ENCODE data around the gene PHF14. TPM values are rescaled to one million over a fixed set of nuclear protein-coding genes. Genes with fewer than 3 reads are reported as not detected.

PHF14 gene
- total RNA-seq, 1 experiment from 2014 or later: 35.4 TPM

- no peak overlapping the region for H3K4me3 ChIP-seq (ENCODE audit: low read length)
- H3K9me3 ChIP-seq (ENCODE audit: low read length): no peaks in the 10 kb centered on the region
- no TSS peak for BruUV-seq (replicated peaks)
- no peaks in the 10 kb centered on the region for H3K4me1 ChIP-seq (ENCODE audit: insufficient read depth, low read length)
- no peaks in the 10 kb centered on the region for H3K79me2 ChIP-seq (ENCODE audit: low read length)
- TF ChIP-seq, protein P1, sequence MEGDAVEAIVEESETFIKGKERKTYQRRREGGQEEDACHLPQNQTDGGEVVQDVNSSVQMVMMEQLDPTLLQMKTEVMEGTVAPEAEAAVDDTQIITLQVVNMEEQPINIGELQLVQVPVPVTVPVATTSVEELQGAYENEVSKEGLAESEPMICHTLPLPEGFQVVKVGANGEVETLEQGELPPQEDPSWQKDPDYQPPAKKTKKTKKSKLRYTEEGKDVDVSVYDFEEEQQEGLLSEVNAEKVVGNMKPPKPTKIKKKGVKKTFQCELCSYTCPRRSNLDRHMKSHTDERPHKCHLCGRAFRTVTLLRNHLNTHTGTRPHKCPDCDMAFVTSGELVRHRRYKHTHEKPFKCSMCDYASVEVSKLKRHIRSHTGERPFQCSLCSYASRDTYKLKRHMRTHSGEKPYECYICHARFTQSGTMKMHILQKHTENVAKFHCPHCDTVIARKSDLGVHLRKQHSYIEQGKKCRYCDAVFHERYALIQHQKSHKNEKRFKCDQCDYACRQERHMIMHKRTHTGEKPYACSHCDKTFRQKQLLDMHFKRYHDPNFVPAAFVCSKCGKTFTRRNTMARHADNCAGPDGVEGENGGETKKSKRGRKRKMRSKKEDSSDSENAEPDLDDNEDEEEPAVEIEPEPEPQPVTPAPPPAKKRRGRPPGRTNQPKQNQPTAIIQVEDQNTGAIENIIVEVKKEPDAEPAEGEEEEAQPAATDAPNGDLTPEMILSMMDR (conservative IDR thresholded peaks at IDR 0.05; ENCODE audit: low read depth, low read length): no peak
- no peak for TF ChIP-seq EZH2 (IDR thresholded peaks at IDR 0.05; ENCODE audit: low read length, unreplicated experiment)
- no peak for TF ChIP-seq EZH2phosphoT487 (IDR thresholded peaks at IDR 0.05; ENCODE audit: borderline replicate concordance, low read length)
- no peaks in the 10 kb centered on the region for H3K9me2 ChIP-seq (replicated peaks; ENCODE audit: low read length)
- no peak overlapping the region for H3K9ac ChIP-seq (ENCODE audit: low read length)
- ATAC-seq (no peak), DNase-seq (no peak)
- H3K27ac ChIP-seq (ENCODE audit: low read length): no peak overlapping the region
- no peak overlapping the region for H3K4me2 ChIP-seq (ENCODE audit: low read length)
- no peak overlapping the region for H2AFZ ChIP-seq (ENCODE audit: low read length)
- no peaks in the 10 kb centered on the region for H3K36me3 ChIP-seq (ENCODE audit: low read depth, low read length)
- no peaks in the 10 kb centered on the region for H3F3A ChIP-seq (ENCODE audit: low read length, unreplicated experiment)
- POLR2A ChIA-PET (ENCODE audit: unreplicated experiment): no interaction called here
- H3K27me3 ChIP-seq (ENCODE audit: low read length): no peaks in the 10 kb centered on the region
- CTCF ChIA-PET: no interaction called here
- intact Hi-C loops (cut with micrococcal nuclease): no loop called here
- H4K20me1 ChIP-seq (ENCODE audit: low read length): no peaks in the 10 kb centered on the region
Measured at GRCh38 chr7:11120068-11120664, 146.5 kb downstream of the PHF14 start.

GRCh38 chr7:11120675-11121220 is 147.1 kb downstream of the PHF14 start:
- Histone ChIP-seq H3K9me2 (replicated peaks; ENCODE audit: low read length) (no peaks in the 10 kb centered on the region), H2AFZ (ENCODE audit: low read length) (no peak overlapping the region), H3F3A (ENCODE audit: low read length, unreplicated experiment) (no peaks in the 10 kb centered on the region), H3K27ac (ENCODE audit: low read length) (no peak overlapping the region), H3K4me3 (ENCODE audit: low read length) (no peak overlapping the region), H3K9me3 (ENCODE audit: low read length) (no peaks in the 10 kb centered on the region), H3K9ac (ENCODE audit: low read length) (no peak overlapping the region), H3K36me3 (ENCODE audit: low read depth, low read length) (no peaks in the 10 kb centered on the region), H3K4me1 (ENCODE audit: insufficient read depth, low read length) (no peaks in the 10 kb centered on the region), H3K27me3 (ENCODE audit: low read length) (no peaks in the 10 kb centered on the region), H3K79me2 (ENCODE audit: low read length) (no peaks in the 10 kb centered on the region), H3K4me2 (ENCODE audit: low read length) (no peak overlapping the region), H4K20me1 (ENCODE audit: low read length) (no peaks in the 10 kb centered on the region)
- ATAC-seq: no peak
- no peak for DNase-seq
- intact Hi-C loops (cut with micrococcal nuclease): no loop called here
- ChIA-PET CTCF (no interaction called here), POLR2A (ENCODE audit: unreplicated experiment) (no interaction called here)
- TF ChIP-seq, protein P1 (conservative IDR thresholded peaks at IDR 0.05; ENCODE audit: low read depth, low read length): no peak
- TF ChIP-seq EZH2phosphoT487 (IDR thresholded peaks at IDR 0.05; ENCODE audit: borderline replicate concordance, low read length) (no peak), EZH2 (IDR thresholded peaks at IDR 0.05; ENCODE audit: low read length, unreplicated experiment) (no peak)
- BruUV-seq (replicated peaks): no TSS peak

DNA sequence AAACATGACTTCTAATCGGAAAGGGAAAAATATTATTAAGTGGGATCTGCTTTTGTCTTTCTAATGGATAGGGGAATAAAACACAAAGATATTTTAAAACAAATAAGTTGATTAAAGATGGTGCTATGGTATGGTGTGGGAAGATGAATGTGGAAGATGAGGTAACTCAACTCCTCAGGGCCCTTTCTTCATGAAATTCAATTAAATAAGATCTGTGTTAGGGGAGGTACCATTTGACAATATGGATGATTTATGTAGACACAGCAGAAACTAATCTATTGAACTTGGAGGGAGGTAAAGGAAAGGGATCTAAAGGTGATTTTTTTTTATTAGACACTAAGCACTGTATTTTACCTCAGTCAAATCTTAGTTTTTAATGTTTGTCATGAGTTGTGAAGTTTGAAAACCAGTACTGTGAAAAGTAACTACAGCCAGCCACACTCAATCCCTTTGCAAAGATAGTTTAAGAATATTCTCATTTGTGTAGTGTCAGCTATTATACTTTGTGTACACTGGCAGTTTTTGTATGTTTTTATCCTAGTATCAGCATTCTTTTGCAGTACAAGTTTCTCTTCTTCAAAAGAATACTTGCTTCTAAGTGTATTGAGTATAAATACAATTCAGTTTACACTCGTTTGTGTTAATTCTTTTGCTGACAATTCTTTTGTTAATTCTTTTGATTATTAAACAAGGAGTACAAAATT is 151.3 kb downstream of the PHF14 start:
- Histone ChIP-seq H3K4me3 (ENCODE audit: low read length) (no peak overlapping the region), H3F3A (ENCODE audit: low read length, unreplicated experiment) (no peaks in the 10 kb centered on the region), H3K4me2 (ENCODE audit: low read length) (no peak overlapping the region), H3K36me3 (ENCODE audit: low read depth, low read length) (no peaks in the 10 kb centered on the region), H3K27me3 (ENCODE audit: low read length) (no peaks in the 10 kb centered on the region), H3K79me2 (ENCODE audit: low read length) (no peaks in the 10 kb centered on the region), H3K9ac (ENCODE audit: low read length) (no peak overlapping the region), H2AFZ (ENCODE audit: low read length) (no peak overlapping the region), H3K27ac (ENCODE audit: low read length) (no peak overlapping the region), H3K9me3 (ENCODE audit: low read length) (no peaks in the 10 kb centered on the region), H3K9me2 (replicated peaks; ENCODE audit: low read length) (no peaks in the 10 kb centered on the region), H3K4me1 (ENCODE audit: insufficient read depth, low read length) (no peaks in the 10 kb centered on the region), H4K20me1 (ENCODE audit: low read length) (no peaks in the 10 kb centered on the region)
- intact Hi-C loops (cut with micrococcal nuclease): no loop called here
- TF ChIP-seq EZH2phosphoT487 (IDR thresholded peaks at IDR 0.05; ENCODE audit: borderline replicate concordance, low read length): no peak
- TF ChIP-seq, protein P1 (conservative IDR thresholded peaks at IDR 0.05; ENCODE audit: low read depth, low read length): no peak
- no peak for TF ChIP-seq EZH2 (IDR thresholded peaks at IDR 0.05; ENCODE audit: low read length, unreplicated experiment)
- no TSS peak for BruUV-seq (replicated peaks)
- ChIA-PET CTCF (no interaction called here), POLR2A (ENCODE audit: unreplicated experiment) (no interaction called here)
- ATAC-seq: no peak
- DNase-seq: no peak

All from PC-3 (cell line).